ENCODE data around the gene KCNB1.

The KCNB1 gene

DNA sequence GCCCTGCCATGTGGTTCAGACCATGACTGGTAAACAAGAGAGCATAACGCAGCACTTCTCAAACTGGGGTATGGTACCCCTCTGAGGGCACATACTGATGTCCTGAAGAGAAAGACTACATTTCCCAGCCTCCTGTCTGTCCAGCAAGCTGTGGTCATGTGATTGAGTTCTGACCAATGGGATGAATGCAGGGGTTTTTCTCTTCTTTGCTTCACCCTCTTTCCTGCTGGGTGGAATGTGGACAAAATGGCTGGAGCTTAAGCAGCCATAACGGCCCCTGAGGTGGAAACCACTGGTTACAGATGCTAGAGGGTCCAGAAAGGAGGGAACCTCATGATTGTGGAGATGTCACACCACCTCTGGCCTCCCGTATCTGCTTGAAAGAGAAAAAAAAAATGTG lies 19.4 kb upstream of the KCNB1 start:
- H3K27ac ChIP-seq, result no peak overlapping the region
- TF ChIP-seq, protein P1, sequence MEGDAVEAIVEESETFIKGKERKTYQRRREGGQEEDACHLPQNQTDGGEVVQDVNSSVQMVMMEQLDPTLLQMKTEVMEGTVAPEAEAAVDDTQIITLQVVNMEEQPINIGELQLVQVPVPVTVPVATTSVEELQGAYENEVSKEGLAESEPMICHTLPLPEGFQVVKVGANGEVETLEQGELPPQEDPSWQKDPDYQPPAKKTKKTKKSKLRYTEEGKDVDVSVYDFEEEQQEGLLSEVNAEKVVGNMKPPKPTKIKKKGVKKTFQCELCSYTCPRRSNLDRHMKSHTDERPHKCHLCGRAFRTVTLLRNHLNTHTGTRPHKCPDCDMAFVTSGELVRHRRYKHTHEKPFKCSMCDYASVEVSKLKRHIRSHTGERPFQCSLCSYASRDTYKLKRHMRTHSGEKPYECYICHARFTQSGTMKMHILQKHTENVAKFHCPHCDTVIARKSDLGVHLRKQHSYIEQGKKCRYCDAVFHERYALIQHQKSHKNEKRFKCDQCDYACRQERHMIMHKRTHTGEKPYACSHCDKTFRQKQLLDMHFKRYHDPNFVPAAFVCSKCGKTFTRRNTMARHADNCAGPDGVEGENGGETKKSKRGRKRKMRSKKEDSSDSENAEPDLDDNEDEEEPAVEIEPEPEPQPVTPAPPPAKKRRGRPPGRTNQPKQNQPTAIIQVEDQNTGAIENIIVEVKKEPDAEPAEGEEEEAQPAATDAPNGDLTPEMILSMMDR (IDR thresholded peaks at IDR 0.05), result no peak
- no peak for TF ChIP-seq ZFX (IDR thresholded peaks at IDR 0.05; ENCODE audit: borderline replicate concordance)

DNA sequence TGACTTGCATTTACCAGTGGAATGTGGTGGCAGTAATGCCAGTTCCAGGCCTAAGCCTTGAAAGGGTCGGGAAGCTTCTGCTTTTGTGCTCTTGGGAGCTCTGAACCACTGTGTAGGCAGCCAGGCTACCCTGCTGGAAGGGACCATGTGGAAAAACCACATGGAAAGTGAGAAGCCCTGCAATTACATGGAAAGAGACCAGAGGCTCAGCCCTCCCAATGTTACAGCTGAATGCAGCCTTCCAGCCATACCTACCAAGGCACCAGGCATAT lies 14.9 kb upstream of the KCNB1 start:
- no peak for TF ChIP-seq ZFX (IDR thresholded peaks at IDR 0.05; ENCODE audit: borderline replicate concordance)
- TF ChIP-seq, protein P1 (IDR thresholded peaks at IDR 0.05), result no peak
- no peak overlapping the region for H3K27ac ChIP-seq

DNA sequence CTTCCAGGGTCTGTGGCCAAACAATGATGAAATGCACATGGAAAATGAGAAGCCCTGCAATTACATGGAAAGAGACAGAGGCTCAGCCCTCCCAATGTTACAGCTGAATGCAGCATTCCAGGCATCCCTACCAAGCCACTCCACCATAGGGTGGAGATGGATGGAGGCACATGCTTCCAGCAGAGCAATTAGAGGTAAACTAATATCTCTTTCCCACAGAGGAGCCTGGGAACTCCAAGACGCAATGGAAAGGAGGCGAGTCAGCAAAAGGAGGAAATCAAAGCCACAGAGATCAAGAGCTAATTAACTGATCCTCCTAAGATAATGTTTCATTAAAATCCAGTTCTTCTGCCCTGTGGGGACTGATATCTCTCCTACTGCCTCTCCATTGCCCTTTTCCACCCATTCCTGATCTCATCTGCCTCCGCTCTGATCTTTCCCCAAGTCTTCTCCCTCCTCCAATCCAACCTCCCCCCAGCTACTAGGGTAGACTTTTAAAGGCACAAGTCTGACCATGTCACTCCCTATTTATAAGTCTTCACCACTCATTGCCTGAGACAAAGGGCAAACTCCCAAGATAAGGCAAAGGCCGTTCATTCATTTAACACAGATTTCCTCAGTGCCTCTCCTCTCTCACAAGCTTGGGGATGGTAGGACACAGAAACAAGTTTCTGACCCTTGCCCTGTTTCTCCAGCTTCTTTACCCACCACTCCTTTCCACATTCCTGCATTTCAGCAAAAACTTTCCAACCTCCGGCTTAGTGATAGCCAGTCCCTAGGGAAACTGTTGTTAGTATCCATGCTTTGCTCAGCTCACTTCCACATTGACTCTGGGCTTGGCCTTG lies 14.3 kb upstream of the KCNB1 start:
- TF ChIP-seq, protein P1 (IDR thresholded peaks at IDR 0.05), result no peak
- no peak for TF ChIP-seq ZFX (IDR thresholded peaks at IDR 0.05; ENCODE audit: borderline replicate concordance)
- no peak overlapping the region for H3K27ac ChIP-seq

DNA sequence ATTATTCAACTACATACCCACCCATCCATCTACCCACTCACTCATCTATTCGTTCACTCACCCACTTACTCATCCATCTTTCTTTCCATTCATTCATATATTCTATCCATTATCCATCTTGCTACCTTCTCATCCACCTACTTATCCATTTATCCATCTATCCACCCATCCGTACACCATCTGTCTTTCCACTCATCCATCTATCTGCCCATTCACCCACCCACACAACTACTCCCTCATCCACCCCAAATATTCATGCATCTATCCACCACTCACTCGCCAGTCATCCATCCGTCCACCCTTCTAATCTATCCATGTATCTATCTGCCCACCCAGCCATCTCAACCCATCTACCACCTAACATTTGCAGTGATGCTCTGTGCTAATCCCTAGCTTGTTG lies 13.6 kb upstream of the KCNB1 start:
- TF ChIP-seq, protein P1 (IDR thresholded peaks at IDR 0.05), result no peak
- TF ChIP-seq ZFX (IDR thresholded peaks at IDR 0.05; ENCODE audit: borderline replicate concordance), result no peak
- H3K27ac ChIP-seq, result no peak overlapping the region

DNA sequence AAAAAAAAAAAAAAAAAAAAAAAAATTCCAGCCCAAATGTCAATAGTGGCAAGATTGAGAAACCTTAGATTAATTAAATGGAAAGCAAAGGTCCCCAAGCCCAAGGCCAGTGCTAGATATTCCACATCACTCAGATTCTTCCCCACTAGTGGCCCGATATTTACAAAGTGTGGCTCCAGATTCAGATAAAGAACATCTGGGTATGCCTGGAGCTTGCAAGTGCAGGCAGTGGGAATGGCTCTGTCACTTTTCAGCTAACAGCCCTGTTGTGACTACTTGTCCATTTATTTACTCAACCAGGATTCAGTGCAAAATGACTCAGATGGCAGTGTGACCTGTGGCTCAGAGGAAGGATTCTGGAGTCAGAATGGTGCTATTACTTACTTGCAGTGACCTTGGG lies 8.2 kb upstream of the KCNB1 start:
- no peak overlapping the region for H3K27ac ChIP-seq
- no peak for TF ChIP-seq ZFX (IDR thresholded peaks at IDR 0.05; ENCODE audit: borderline replicate concordance)
- TF ChIP-seq, protein P1 (IDR thresholded peaks at IDR 0.05), result no peak

DNA sequence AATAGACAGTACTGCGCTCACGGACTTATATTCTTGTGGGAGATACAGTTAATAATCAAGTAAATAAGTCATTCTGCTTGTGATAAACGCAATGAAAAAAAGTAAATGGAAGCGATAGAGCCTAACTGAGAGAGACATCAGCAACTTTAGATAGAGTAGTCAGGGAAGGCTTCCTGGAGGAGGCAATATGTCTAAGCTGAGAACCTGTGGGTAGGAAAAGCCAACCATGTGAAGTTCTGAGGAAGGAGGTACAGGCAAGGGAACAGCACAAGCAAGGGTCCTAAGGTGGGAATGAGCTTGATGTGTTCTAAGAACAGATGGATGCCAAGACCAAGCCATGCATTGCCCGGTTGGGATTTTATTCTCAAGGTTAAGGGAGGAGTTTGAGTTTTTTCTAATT lies 7.2 kb upstream of the KCNB1 start:
- no peak overlapping the region for H3K27ac ChIP-seq
- TF ChIP-seq, protein P1 (IDR thresholded peaks at IDR 0.05), result no peak
- TF ChIP-seq ZFX (IDR thresholded peaks at IDR 0.05; ENCODE audit: borderline replicate concordance), result no peak

DNA sequence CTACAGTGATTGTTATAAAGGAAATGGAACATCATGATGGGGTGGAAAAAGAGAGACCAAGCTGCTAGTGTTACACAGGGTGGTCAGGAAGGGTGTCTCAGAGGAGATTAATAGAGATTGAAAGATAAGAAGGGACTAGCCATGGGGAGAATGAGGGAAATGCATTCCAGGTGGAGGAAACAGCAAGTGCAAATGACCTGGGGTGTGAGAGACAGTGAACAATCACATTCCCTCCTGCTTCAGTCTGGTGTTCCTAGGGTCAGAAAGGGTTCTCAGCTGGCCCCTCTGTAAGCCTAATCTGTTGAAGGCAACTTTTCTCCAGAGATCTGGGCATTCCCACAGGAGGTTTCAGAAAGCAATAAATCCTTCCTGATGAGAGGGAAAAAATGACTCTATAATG lies 3.6 kb upstream of the KCNB1 start:
- no peak for TF ChIP-seq ZFX (IDR thresholded peaks at IDR 0.05; ENCODE audit: borderline replicate concordance)
- TF ChIP-seq, protein P1 (IDR thresholded peaks at IDR 0.05), result no peak
- no peak overlapping the region for H3K27ac ChIP-seq

All from 22Rv1 (cell line).